ENCODE results near the gene PGS1.

The PGS1 gene

GRCh38 chr17:78428836-78429617 lies 50.6 kb downstream of the PGS1 start:
- Histone ChIP-seq H3K27me3 (no peaks in the 10 kb centered on the region), H3K4me1 (ENCODE audit: control insufficient read depth in 1 of 2, insufficient read depth in 1 of 2, low read depth in 1 of 2, low read length in 1 of 2) (peaks cover 12 to 16% of the 10 kb centered on the region in 2 experiments), H3K4me3 (ENCODE audit: low read depth in 1 of 2, low read length in 1 of 2) (no peak overlapping the region), H3K36me3 (peaks cover 77% of the 10 kb centered on the region), H3K9me3 (no peaks in the 10 kb centered on the region), H3K27ac (no peak overlapping the region)
- TF ChIP-seq CTCF (IDR thresholded peaks at IDR 0.05) = no peak

GRCh38 chr17:78429618-78429995 lies 51.2 kb downstream of the PGS1 start:
- Histone ChIP-seq H3K4me3 (ENCODE audit: low read depth in 1 of 2, low read length in 1 of 2) (no peak overlapping the region), H3K9me3 (no peaks in the 10 kb centered on the region), H3K27ac (no peak overlapping the region), H3K4me1 (ENCODE audit: control insufficient read depth in 1 of 2, insufficient read depth in 1 of 2, low read depth in 1 of 2, low read length in 1 of 2) (peaks cover 12 to 16% of the 10 kb centered on the region in 2 experiments), H3K27me3 (no peaks in the 10 kb centered on the region), H3K36me3 (peaks cover 71% of the 10 kb centered on the region)
- TF ChIP-seq CTCF (IDR thresholded peaks at IDR 0.05) = no peak

GRCh38 chr17:78430892-78431691 lies 52.6 kb downstream of the PGS1 start:
- no peak overlapping the region for H3K27ac ChIP-seq
- no peak overlapping the region for H3K4me3 ChIP-seq (ENCODE audit: low read depth in 1 of 2, low read length in 1 of 2)
- H3K4me1 ChIP-seq (ENCODE audit: control insufficient read depth in 1 of 2, insufficient read depth in 1 of 2, low read depth in 1 of 2, low read length in 1 of 2) = peaks cover 2 to 3% of the 10 kb centered on the region in 2 experiments
- no peaks in the 10 kb centered on the region for H3K9me3 ChIP-seq
- H3K27me3 ChIP-seq = no peaks in the 10 kb centered on the region
- H3K36me3 ChIP-seq = peaks cover 56% of the 10 kb centered on the region
- TF ChIP-seq CTCF (IDR thresholded peaks at IDR 0.05) = no peak

- no peak for TF ChIP-seq CTCF (IDR thresholded peaks at IDR 0.05)
- Histone ChIP-seq H3K4me3 (ENCODE audit: low read depth in 1 of 2, low read length in 1 of 2) (no peak overlapping the region), H3K9me3 (no peaks in the 10 kb centered on the region)
These were observed 53.2 kb downstream of the PGS1 start for GRCh38 chr17:78431692-78431958.

GRCh38 chr17:78432226-78433012 lies 54.0 kb downstream of the PGS1 start:
- Histone ChIP-seq H3K9me3 (no peaks in the 10 kb centered on the region), H3K4me1 (ENCODE audit: control insufficient read depth in 1 of 2, insufficient read depth in 1 of 2, low read depth in 1 of 2, low read length in 1 of 2) (no peaks in the 10 kb centered on the region), H3K36me3 (peaks cover 43% of the 10 kb centered on the region), H3K27me3 (no peaks in the 10 kb centered on the region), H3K4me3 (ENCODE audit: low read depth in 1 of 2, low read length in 1 of 2) (no peak overlapping the region), H3K27ac (no peak overlapping the region)
- TF ChIP-seq CTCF (IDR thresholded peaks at IDR 0.05) = no peak

More at GRCh38 chr17:78431692-78431958, 53.2 kb downstream of the PGS1 start:
- Histone ChIP-seq H3K27ac (no peak overlapping the region), H3K27me3 (no peaks in the 10 kb centered on the region), H3K4me1 (ENCODE audit: control insufficient read depth in 1 of 2, insufficient read depth in 1 of 2, low read depth in 1 of 2, low read length in 1 of 2) (no peaks in the 10 kb centered on the region), H3K36me3 (peaks cover 51% of the 10 kb centered on the region)
